Panc1 (cell line): ENCODE measurements around the gene ASNS.

Source experiments
- POLR2AphosphoS5 ChIP-seq: IDR thresholded peaks from 2 replicates; pipeline ENCODE4 v1.6.1; 2012; ENCODE audit warnings: mild to moderate bottlenecking, low read depth, low read length, moderate library complexity
- TCF7L2 ChIP-seq: IDR thresholded peaks from 2 replicates; pipeline ENCODE4 v1.6.1; 2011; ENCODE audit warnings: mild to moderate bottlenecking, low read depth, low read length, inconsistent platforms
- TF ChIP-seq, protein P1 (sequence below): fragments of 450-650 bp; IDR thresholded peaks from 2 replicates; pipeline ENCODE4 v1.5.1; 2017; ENCODE audit warnings: mild to moderate bottlenecking
- TF ChIP-seq, protein P2 (sequence below), 2 experiments: IDR thresholded peaks; 2 replicates each; pipeline ENCODE4 v1.6.1; 2011 to 2012; ENCODE audit warnings: low read depth in 2 of 2, control low read depth in 1 of 2, low read length in 1 of 2, mild to moderate bottlenecking in 1 of 2, moderate library complexity in 1 of 2; ENCODE audit not compliant: insufficient read depth in 1 of 2

DNA sequence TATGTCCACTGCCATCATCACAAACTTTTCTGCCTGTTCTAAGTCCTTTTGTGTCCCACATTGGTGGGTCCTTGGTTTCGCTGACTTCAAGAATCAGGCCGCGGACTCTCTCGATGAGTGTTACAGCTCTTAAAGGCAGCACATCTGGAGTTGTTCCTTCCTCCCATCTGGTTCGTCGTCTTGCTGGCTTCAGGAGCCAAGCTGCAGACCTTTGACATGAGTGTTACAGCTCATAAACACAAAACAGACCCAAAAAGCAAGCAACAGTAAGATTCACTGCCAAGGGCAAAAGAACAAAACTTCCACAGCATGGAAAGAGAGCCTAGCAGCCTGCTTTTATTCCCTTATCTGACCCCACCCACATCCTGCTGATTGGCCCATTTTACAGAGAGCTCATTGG lies 30.2 kb downstream of the ASNS start:
- TF ChIP-seq, protein P1, sequence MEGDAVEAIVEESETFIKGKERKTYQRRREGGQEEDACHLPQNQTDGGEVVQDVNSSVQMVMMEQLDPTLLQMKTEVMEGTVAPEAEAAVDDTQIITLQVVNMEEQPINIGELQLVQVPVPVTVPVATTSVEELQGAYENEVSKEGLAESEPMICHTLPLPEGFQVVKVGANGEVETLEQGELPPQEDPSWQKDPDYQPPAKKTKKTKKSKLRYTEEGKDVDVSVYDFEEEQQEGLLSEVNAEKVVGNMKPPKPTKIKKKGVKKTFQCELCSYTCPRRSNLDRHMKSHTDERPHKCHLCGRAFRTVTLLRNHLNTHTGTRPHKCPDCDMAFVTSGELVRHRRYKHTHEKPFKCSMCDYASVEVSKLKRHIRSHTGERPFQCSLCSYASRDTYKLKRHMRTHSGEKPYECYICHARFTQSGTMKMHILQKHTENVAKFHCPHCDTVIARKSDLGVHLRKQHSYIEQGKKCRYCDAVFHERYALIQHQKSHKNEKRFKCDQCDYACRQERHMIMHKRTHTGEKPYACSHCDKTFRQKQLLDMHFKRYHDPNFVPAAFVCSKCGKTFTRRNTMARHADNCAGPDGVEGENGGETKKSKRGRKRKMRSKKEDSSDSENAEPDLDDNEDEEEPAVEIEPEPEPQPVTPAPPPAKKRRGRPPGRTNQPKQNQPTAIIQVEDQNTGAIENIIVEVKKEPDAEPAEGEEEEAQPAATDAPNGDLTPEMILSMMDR: no peak
- TF ChIP-seq POLR2AphosphoS5: no peak
- TF ChIP-seq, protein P2, sequence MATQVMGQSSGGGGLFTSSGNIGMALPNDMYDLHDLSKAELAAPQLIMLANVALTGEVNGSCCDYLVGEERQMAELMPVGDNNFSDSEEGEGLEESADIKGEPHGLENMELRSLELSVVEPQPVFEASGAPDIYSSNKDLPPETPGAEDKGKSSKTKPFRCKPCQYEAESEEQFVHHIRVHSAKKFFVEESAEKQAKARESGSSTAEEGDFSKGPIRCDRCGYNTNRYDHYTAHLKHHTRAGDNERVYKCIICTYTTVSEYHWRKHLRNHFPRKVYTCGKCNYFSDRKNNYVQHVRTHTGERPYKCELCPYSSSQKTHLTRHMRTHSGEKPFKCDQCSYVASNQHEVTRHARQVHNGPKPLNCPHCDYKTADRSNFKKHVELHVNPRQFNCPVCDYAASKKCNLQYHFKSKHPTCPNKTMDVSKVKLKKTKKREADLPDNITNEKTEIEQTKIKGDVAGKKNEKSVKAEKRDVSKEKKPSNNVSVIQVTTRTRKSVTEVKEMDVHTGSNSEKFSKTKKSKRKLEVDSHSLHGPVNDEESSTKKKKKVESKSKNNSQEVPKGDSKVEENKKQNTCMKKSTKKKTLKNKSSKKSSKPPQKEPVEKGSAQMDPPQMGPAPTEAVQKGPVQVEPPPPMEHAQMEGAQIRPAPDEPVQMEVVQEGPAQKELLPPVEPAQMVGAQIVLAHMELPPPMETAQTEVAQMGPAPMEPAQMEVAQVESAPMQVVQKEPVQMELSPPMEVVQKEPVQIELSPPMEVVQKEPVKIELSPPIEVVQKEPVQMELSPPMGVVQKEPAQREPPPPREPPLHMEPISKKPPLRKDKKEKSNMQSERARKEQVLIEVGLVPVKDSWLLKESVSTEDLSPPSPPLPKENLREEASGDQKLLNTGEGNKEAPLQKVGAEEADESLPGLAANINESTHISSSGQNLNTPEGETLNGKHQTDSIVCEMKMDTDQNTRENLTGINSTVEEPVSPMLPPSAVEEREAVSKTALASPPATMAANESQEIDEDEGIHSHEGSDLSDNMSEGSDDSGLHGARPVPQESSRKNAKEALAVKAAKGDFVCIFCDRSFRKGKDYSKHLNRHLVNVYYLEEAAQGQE (IDR thresholded peaks at IDR 0.05; ENCODE audit: insufficient read depth in 1 of 2, low read depth in 2 of 2, low read length in 1 of 2): no peak
- no peak for TF ChIP-seq TCF7L2
